K562 (cell line): ENCODE measurements around the gene MYH9. TPM values are rescaled to one million over a fixed set of nuclear protein-coding genes. Genes with fewer than 3 reads are reported as not detected.
A peak's percentile ranks its signal among the peaks of the same experiment; 100 is the strongest.

Experiments
- CEBPB ChIP-seq: fragments of 450-650 bp; IDR thresholded peaks from 2 replicates; pipeline ENCODE4 v1.6.1; 2016; ENCODE audit warnings: missing genetic modification characterization, missing compliant biosample characterization
- FUS ChIP-seq: fragments of 200-400 bp; formaldehyde crosslinking; optimal IDR thresholded peaks from 2 replicates; pipeline ENCODE3; 2017; ENCODE audit warnings: low read depth, low read length
- HMGN3 ChIP-seq: IDR thresholded peaks from 2 replicates; pipeline ENCODE4 v1.6.1; 2011; ENCODE audit warnings: borderline replicate concordance, low read depth, mild to moderate bottlenecking, mixed read lengths, low read length; ENCODE audit not compliant: insufficient read length; ENCODE audit errors: extremely low read depth
- MXI1 ChIP-seq: IDR thresholded peaks from 2 replicates; pipeline ENCODE4 v1.6.1; 2011; ENCODE audit warnings: low read depth, mild to moderate bottlenecking, improper control_type of control experiment, low read length
- RFX1 ChIP-seq: fragments of 450-650 bp; IDR thresholded peaks from 2 replicates; pipeline ENCODE4 v1.6.1; 2016; ENCODE audit warnings: mild to moderate bottlenecking, moderate library complexity
- ZNF175 ChIP-seq: fragments of 200-800 bp; sonication (Bioruptor generic); IDR thresholded peaks from 2 replicates; pipeline ENCODE4 v1.6.1; 2016; ENCODE audit warnings: low read depth, mild to moderate bottlenecking, missing genetic modification characterization, missing compliant biosample characterization
- ZNF589 ChIP-seq: fragments of 200-800 bp; sonication (Bioruptor generic); IDR thresholded peaks from 2 replicates; pipeline ENCODE4 v1.6.1; 2016; ENCODE audit warnings: low read depth, missing genetic modification characterization, missing compliant biosample characterization
- ZNF695 ChIP-seq: fragments of 450-650 bp; formaldehyde crosslinking; IDR thresholded peaks from 2 replicates; pipeline ENCODE4 v1.4.0; 2020; ENCODE audit warnings: mild to moderate bottlenecking, moderate library complexity
- polyA plus RNA-seq, 8 experiments: library from polyadenylated mRNA; depleted of rRNA in 4 of 8; stranded (reverse) in 5 of 8; unstranded in 3 of 8; fragments of >200 nt; fragmentation: Nextera tagmentation in 2 of 8; fragmentation: Illumina TruSeq in 1 of 8; extraction: Ambion mirVana in 2 of 8; extraction: Trizol in 1 of 8; gene quantifications; 2 replicates each; pipeline versions ENCODE4 v1.2.1 to v1.2.3, GENCODE V29; 2011 to 2014; ENCODE audit warnings: inconsistent platforms in 1 of 8, missing spikeins in 1 of 8
- total RNA-seq, 7 experiments: library from RNA; depleted of rRNA in 6 of 7; stranded (reverse); fragments of >200 nt in 6 of 7; fragmentation: Illumina TruSeq in 2 of 7; extraction: Trizol in 2 of 7; gene quantifications; 2 replicates each; pipeline versions ENCODE4 v1.2.1 to v1.2.3, GENCODE V29; 2011 to 2021; ENCODE audit warnings: low replicate concordance in 1 of 7
- TF ChIP-seq, protein P1 (sequence below): fragments of 250-450 bp; sonication (Bioruptor Pico); IDR thresholded peaks from 2 replicates; pipeline ENCODE4 v1.4.0; 2020; ENCODE audit warnings: mild to moderate bottlenecking

Gene MYH9
- total and polyA plus RNA-seq, 9 of the 15 experiments (the other 6 are each of a cell fraction or from before 2014, with no cell fraction given): 0.71 to 111 (median 24.6) TPM

DNA sequence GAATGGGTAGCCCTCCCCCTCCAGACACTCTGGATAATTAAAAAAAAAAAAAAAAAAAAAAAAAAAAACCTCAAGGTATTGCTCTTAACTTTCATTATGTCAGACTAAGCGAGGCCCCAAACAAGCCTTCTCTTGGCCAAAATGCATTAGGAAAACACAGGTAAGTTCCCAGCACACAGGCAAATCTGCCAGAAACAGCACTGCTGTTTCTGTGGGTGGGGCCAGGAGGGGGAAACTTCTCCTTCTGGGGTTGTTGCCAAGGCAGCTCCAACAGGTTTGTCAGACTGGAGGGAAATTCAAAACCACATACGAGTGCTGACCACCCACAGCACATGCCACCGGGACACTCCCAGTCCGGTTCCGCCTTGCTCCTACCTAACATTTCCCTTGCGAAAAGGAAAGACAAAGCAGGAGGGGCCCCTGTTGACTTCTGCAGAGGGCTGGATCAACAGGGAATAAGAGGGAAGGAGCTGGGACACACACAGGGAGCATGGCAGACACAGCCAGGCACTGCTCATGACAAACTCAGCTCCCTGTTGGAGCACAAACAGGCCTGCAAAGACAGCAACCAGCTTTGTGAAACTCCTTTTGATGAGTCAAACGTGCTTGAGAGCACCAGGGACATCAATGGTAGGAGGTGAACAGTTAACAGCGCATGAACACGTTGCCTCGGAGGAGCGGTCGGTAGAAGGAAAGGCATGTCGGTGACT, 55.0 kb downstream of the MYH9 start (continued):
- TF ChIP-seq, protein P1, sequence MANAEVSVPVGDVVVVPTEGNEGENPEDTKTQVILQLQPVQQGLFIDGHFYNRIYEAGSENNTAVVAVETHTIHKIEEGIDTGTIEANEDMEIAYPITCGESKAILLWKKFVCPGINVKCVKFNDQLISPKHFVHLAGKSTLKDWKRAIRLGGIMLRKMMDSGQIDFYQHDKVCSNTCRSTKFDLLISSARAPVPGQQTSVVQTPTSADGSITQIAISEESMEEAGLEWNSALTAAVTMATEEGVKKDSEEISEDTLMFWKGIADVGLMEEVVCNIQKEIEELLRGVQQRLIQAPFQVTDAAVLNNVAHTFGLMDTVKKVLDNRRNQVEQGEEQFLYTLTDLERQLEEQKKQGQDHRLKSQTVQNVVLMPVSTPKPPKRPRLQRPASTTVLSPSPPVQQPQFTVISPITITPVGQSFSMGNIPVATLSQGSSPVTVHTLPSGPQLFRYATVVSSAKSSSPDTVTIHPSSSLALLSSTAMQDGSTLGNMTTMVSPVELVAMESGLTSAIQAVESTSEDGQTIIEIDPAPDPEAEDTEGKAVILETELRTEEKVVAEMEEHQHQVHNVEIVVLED (CRISPR knock-in tag): no peak
- TF ChIP-seq ZNF175 (CRISPR knock-in tag) (0 out of 2 replicates have a peak, but pooled peaks have one; percentile 56), CEBPB (tag) (no peak), MXI1 (no peak), RFX1 (no peak; the same call in 1 of the 2 replicates), HMGN3 (no peak), ZNF589 (CRISPR knock-in tag) (peak; percentile 29; the same call in 1 of the 2 replicates), FUS (no peak), ZNF695 (CRISPR knock-in tag) (no peak)
